Choroid plexus epithelial cell (primary cell): ENCODE data around the gene ALDOA.

Experiments
- DNase-seq: peaks from one replicate; pipeline ENCODE4 v3.0.0-alpha.2; 2010; ENCODE audit warnings: low read depth
- H3K4me3 ChIP-seq: 2 replicates; pipeline ENCODE4 v1.5.1; 2011; ENCODE audit warnings: low read depth, mild to moderate bottlenecking, control low read depth, low read length, moderate library complexity
- TF ChIP-seq, protein P1 (sequence below): conservative IDR thresholded peaks from 2 replicates; pipeline ENCODE4 v1.5.1; 2011; ENCODE audit warnings: low read depth, mild to moderate bottlenecking, control low read depth, inconsistent platforms, low read length, moderate library complexity

Gene ALDOA

DNA sequence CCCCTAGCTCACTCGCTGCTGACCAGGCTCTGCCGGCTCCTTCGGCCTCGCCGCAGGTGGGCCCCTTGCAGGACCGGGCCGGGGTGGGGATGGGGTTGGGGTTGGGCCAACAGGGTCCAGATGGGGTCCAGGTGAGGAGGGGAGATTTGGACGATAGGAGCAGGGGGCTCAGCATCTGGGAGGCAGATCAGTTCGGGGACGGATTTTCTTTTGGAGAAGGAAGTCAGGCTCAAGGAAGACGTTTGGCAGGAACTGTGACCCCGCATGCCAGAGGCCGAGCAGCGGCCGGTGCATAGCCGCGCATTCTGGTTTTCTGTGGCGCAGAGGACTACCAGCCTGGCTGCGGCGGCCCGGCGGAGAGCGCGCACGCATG lies 845 bp upstream of the ALDOA start:
- peak overlapping the region; percentile 100 for H3K4me3 ChIP-seq
- TF ChIP-seq, protein P1, sequence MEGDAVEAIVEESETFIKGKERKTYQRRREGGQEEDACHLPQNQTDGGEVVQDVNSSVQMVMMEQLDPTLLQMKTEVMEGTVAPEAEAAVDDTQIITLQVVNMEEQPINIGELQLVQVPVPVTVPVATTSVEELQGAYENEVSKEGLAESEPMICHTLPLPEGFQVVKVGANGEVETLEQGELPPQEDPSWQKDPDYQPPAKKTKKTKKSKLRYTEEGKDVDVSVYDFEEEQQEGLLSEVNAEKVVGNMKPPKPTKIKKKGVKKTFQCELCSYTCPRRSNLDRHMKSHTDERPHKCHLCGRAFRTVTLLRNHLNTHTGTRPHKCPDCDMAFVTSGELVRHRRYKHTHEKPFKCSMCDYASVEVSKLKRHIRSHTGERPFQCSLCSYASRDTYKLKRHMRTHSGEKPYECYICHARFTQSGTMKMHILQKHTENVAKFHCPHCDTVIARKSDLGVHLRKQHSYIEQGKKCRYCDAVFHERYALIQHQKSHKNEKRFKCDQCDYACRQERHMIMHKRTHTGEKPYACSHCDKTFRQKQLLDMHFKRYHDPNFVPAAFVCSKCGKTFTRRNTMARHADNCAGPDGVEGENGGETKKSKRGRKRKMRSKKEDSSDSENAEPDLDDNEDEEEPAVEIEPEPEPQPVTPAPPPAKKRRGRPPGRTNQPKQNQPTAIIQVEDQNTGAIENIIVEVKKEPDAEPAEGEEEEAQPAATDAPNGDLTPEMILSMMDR: no peak
- DNase-seq: no peak

DNA sequence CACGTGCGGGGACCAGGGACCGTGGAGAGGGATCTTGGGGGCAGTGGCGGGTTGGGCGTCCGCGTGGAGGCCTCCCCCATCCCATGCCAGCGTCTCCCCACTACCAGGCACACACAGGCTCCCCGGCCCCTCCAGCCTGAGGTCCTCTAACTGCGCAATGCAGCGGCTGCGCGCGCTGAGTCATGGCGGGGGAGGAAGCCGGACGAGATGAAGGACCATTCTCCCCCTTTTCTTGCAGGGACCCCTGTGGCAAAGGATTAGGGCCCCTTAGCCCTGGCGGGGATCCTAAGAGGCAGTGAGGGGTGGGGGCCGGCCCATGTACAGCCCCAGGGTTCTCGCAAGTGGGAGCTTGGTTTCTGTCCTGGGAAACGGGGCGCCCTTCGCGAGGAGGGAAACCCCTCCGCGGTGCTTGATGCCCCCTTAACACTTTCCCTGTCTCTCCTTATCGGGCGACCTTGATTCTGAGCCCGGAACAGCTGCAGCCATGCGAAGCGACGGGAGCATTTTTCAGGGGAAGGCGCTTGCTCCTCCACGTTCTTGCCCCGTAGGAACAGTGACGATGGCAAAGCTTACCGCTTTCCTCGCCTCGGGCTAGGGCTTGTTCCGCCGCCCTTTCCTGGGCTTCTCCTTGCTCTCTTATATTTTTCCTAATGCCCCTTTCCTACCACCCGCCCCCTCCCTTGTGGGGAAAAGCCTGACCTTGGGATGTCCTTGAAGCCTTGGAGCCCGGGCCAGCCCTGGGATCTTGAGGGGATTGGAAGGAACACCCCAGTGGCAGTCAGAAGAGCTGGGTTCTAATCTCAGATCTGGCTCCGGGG lies 592 bp downstream of the ALDOA start:
- peak overlapping the region; percentile 100 for H3K4me3 ChIP-seq
- TF ChIP-seq, protein P1: no peak
- peak; percentile 74 for DNase-seq

DNA sequence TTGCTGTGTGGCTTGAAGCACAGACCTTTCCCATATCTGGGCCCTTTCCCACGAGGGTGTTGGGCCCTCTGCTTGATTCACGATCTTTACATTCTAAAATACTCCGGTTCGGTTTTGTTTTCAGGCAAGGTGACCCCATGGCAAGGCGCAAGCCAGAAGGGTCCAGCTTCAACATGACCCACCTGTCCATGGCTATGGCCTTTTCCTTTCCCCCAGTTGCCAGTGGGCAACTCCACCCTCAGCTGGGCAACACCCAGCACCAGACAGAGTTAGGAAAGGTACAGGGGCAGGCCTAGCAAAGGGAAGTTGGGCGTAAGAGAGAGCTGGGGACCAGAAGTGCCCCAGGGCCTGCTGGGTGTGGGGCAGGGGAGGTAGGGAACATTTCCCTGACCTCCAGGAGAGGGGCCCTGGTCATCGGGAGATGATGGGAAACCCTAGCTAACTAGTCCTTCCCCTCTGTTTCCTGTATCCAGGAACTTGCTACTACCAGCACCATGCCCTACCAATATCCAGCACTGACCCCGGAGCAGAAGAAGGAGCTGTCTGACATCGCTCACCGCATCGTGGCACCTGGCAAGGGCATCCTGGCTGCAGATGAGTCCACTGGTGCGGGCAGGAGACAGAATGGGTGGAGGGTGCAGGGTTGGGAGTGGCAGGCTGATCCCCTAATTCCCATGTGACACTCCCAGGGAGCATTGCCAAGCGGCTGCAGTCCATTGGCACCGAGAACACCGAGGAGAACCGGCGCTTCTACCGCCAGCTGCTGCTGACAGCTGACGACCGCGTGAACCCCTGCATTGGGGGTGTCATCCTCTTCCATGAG lies 1.4 kb downstream of the ALDOA start:
- H3K4me3 ChIP-seq: peak overlapping the region; percentile 100
- no peak for DNase-seq
- TF ChIP-seq, protein P1: no peak

DNA sequence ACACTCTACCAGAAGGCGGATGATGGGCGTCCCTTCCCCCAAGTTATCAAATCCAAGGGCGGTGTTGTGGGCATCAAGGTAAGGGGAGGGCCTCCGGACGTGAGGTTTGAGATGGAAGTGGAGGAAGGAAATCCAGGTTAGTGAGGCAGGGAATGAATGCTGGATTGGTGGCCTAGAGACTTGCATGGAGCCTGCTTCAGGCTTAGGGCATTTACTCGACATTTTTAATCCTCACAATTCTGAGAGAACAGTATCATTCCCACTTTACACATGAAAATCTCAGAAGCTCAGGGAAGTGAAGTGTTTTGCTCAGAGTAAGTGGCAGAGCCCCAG lies 2.0 kb downstream of the ALDOA start:
- no peak for DNase-seq
- TF ChIP-seq, protein P1: no peak
- H3K4me3 ChIP-seq: peak overlapping the region; percentile 100

DNA sequence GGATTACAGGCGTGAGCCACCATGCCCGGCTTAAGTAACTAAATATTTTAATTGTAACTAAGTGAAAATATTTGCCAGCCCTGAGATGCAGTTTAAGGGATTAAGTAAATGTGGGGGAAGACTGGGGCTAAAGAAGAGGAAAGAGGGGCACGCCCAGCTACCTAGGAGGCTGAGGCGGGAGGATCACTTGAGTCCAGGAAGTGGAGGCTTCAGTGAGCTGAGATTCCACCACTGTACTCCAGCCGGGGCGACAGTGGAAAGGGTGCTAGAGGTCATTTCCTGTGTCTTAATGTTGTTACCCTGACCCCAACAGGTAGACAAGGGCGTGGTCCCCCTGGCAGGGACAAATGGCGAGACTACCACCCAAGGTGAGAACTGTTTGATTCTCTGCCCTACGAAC lies 2.8 kb downstream of the ALDOA start:
- no peak overlapping the region for H3K4me3 ChIP-seq
- no peak for DNase-seq
- TF ChIP-seq, protein P1: no peak

DNA sequence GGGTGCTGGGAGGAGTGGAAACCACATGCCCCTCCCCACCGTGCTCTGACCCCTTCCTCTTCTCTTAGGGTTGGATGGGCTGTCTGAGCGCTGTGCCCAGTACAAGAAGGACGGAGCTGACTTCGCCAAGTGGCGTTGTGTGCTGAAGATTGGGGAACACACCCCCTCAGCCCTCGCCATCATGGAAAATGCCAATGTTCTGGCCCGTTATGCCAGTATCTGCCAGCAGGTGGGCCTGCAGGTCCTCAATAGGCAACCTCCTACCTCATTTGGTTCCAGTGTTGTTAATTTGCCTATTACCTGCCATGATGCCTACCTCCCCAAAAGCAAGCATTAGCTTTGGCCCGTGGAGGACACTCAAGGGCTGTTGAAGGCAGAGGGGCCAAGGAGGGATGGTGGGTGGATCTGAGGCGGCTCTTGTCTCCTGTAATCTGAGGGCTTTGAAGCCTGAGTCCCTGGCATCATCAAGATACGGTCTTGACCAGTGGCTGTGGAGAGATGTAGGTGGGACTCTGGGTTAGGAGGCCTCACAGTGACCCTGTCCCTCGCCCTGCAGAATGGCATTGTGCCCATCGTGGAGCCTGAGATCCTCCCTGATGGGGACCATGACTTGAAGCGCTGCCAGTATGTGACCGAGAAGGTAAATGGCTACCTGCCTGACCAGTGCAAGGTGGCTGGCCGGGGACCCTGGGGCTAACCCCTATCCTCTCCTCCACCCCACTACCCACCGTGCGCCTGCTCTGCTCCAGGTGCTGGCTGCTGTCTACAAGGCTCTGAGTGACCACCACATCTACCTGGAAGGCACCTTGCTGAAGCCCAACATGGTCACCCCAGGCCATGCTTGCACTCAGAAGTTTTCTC lies 3.4 kb downstream of the ALDOA start:
- TF ChIP-seq, protein P1: peak; percentile 69
- H3K4me3 ChIP-seq: no peak overlapping the region
- DNase-seq: peak; percentile 41
